ENCODE results near the gene DOK1.

- TF ChIP-seq CTCF (IDR thresholded peaks at IDR 0.05) (no peak), POLR2A (IDR thresholded peaks at IDR 0.05) (no peak)
Observed at GRCh38 chr2:74531666-74532065, 22.9 kb upstream of the DOK1 start.

All from uterus (tissue), 2 donors.